ENCODE measurements around the gene LOXHD1. TPM values are rescaled to one million over a fixed set of nuclear protein-coding genes. Genes with fewer than 3 reads are reported as not detected.

LOXHD1 gene
- total RNA-seq, 3 donors from 2014 or later (not counting 1 experiment from before 2014, with no cell fraction given), result 0.11 to 0.48 (median 0.14) TPM

DNA sequence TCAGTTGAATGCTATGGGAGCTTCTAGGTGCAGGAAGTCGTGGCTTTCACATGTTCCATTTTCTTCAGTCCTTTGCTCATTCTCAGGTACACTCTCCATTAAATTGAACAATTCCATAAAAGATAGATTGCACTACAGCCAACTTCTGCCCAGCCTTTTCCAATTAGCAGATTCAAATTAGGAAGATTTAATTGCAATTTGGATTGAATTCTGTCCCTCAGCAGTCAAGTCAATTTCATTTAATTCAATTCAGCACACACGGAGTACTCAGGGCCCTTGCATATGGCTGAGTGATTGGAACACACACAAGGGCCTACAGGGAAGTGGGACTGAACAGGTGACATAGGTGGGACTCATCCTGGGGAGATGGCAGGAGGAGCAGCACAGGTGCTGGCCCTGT lies 220.4 kb downstream of the LOXHD1 start:
- H3K4me1 ChIP-seq (ENCODE audit: control insufficient read depth, insufficient read depth, low read length), result peaks cover 9% of the 10 kb centered on the region
- H3K4me3 Mint-ChIP-seq, result no peak overlapping the region
- H3K36me3 Mint-ChIP-seq, result no peaks in the 10 kb centered on the region
- H3K9me3 ChIP-seq (ENCODE audit: control insufficient read depth, insufficient read depth, low read length), result no peaks in the 10 kb centered on the region
- H3K27me3 ChIP-seq (ENCODE audit: control insufficient read depth, insufficient read depth, low read length), result no peaks in the 10 kb centered on the region
- DNase-seq (no peak), ATAC-seq (no peak)
- intact Hi-C loops (cut with micrococcal nuclease), result no loop called here
- H3K4me3 ChIP-seq (ENCODE audit: low read length), result no peak overlapping the region
- no peak overlapping the region for H3K27ac ChIP-seq (ENCODE audit: low read length)
- no peaks in the 10 kb centered on the region for H3K27me3 Mint-ChIP-seq (ENCODE audit: low read depth in 2 of 2)
- no peaks in the 10 kb centered on the region for H3K9me3 Mint-ChIP-seq
- TF ChIP-seq, protein P1, sequence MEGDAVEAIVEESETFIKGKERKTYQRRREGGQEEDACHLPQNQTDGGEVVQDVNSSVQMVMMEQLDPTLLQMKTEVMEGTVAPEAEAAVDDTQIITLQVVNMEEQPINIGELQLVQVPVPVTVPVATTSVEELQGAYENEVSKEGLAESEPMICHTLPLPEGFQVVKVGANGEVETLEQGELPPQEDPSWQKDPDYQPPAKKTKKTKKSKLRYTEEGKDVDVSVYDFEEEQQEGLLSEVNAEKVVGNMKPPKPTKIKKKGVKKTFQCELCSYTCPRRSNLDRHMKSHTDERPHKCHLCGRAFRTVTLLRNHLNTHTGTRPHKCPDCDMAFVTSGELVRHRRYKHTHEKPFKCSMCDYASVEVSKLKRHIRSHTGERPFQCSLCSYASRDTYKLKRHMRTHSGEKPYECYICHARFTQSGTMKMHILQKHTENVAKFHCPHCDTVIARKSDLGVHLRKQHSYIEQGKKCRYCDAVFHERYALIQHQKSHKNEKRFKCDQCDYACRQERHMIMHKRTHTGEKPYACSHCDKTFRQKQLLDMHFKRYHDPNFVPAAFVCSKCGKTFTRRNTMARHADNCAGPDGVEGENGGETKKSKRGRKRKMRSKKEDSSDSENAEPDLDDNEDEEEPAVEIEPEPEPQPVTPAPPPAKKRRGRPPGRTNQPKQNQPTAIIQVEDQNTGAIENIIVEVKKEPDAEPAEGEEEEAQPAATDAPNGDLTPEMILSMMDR (IDR thresholded peaks at IDR 0.05), result no peak
- peaks cover 23 to 36% of the 10 kb centered on the region in 2 donors for H3K4me1 Mint-ChIP-seq
- 91% methylated on average over 2 of the region's 2 CpGs for WGBS (ENCODE audit: insufficient coverage)
- H3K36me3 ChIP-seq (ENCODE audit: control insufficient read depth, insufficient read depth, low read length), result peaks cover 3% of the 10 kb centered on the region
- H3K27ac Mint-ChIP-seq, result no peak overlapping the region

DNA sequence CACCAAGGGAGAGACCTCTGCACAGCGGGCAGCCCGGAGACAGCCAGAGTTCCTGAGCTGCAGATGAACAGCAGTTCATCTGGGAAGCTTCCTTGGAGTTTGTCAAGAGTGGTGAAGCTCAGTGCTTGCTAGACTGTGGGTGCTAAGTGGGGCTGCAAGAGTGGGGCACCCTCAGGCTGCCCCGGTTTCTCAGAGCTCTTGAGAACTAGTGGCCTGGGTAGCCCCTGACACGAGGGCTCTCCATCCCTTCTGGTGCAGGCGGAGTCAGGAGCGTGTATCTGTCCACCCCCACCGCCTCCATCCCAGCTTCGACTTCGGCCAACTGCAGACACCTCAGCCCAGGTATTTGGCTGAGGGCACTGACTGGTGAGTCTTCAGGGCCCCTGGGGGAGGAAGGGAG lies 222.0 kb downstream of the LOXHD1 start:
- WGBS (ENCODE audit: insufficient coverage), result 87% methylated on average over 9 of the region's 9 CpGs
- Histone ChIP-seq H3K36me3 (ENCODE audit: control insufficient read depth, insufficient read depth, low read length) (peaks cover 3% of the 10 kb centered on the region), H3K4me3 (ENCODE audit: low read length) (no peak overlapping the region), H3K9me3 (ENCODE audit: control insufficient read depth, insufficient read depth, low read length) (no peaks in the 10 kb centered on the region), H3K4me1 (ENCODE audit: control insufficient read depth, insufficient read depth, low read length) (peaks cover 9% of the 10 kb centered on the region), H3K27me3 (ENCODE audit: control insufficient read depth, insufficient read depth, low read length) (no peaks in the 10 kb centered on the region), H3K27ac (ENCODE audit: low read length) (no peak overlapping the region)
- peaks cover 37 to 52% of the 10 kb centered on the region in 2 donors for H3K4me1 Mint-ChIP-seq
- H3K4me3 Mint-ChIP-seq, result no peak overlapping the region
- DNase-seq (no peak), ATAC-seq (no peak)
- TF ChIP-seq, protein P1 (IDR thresholded peaks at IDR 0.05), result no peak
- no peaks in the 10 kb centered on the region for H3K9me3 Mint-ChIP-seq
- intact Hi-C loops (cut with micrococcal nuclease), result no loop called here
- H3K36me3 Mint-ChIP-seq, result no peaks in the 10 kb centered on the region
- peak overlapping the region in 1 of 2 donors; percentile 8 for H3K27ac Mint-ChIP-seq
- no peaks in the 10 kb centered on the region for H3K27me3 Mint-ChIP-seq (ENCODE audit: low read depth in 2 of 2)

GRCh38 chr18:46434629-46435028 lies 222.4 kb downstream of the LOXHD1 start:
- H3K9me3 ChIP-seq (ENCODE audit: control insufficient read depth, insufficient read depth, low read length), result no peaks in the 10 kb centered on the region
- H3K9me3 Mint-ChIP-seq, result no peaks in the 10 kb centered on the region
- H3K27me3 ChIP-seq (ENCODE audit: control insufficient read depth, insufficient read depth, low read length), result no peaks in the 10 kb centered on the region
- intact Hi-C loops (cut with micrococcal nuclease), result no loop called here
- ATAC-seq, result no peak
- H3K4me3 ChIP-seq (ENCODE audit: low read length), result no peak overlapping the region
- peaks cover 9% of the 10 kb centered on the region for H3K4me1 ChIP-seq (ENCODE audit: control insufficient read depth, insufficient read depth, low read length)
- no peaks in the 10 kb centered on the region for H3K27me3 Mint-ChIP-seq (ENCODE audit: low read depth in 2 of 2)
- WGBS (ENCODE audit: insufficient coverage), result 96% methylated on average over 3 of the region's 3 CpGs
- H3K27ac ChIP-seq (ENCODE audit: low read length), result no peak overlapping the region
- peaks cover 41 to 56% of the 10 kb centered on the region in 2 donors for H3K4me1 Mint-ChIP-seq
- H3K36me3 Mint-ChIP-seq, result no peaks in the 10 kb centered on the region
- H3K36me3 ChIP-seq (ENCODE audit: control insufficient read depth, insufficient read depth, low read length), result peaks cover 3% of the 10 kb centered on the region
- TF ChIP-seq, protein P1 (IDR thresholded peaks at IDR 0.05), result no peak
- DNase-seq, result no peak
- H3K4me3 Mint-ChIP-seq, result no peak overlapping the region
- H3K27ac Mint-ChIP-seq, result peak overlapping the region in 1 of 2 donors; percentile 8

GRCh38 chr18:46433121-46433826 lies 223.7 kb downstream of the LOXHD1 start:
- no peak overlapping the region for H3K4me3 ChIP-seq (ENCODE audit: low read length)
- Mint-ChIP-seq H3K9me3 (no peaks in the 10 kb centered on the region), H3K4me3 (peak overlapping the region; percentile 33), H3K27ac (peak overlapping the region; percentile 41 to 45), H3K36me3 (no peaks in the 10 kb centered on the region), H3K4me1 (peaks cover 48 to 66% of the 10 kb centered on the region in 2 donors), H3K27me3 (ENCODE audit: low read depth in 2 of 2) (no peaks in the 10 kb centered on the region)
- H3K9me3 ChIP-seq (ENCODE audit: control insufficient read depth, insufficient read depth, low read length), result no peaks in the 10 kb centered on the region
- TF ChIP-seq, protein P1 (IDR thresholded peaks at IDR 0.05), result no peak
- DNase-seq (no peak), ATAC-seq (peak in 2 of 3 donors; percentile 34 to 68)
- H3K27me3 ChIP-seq (ENCODE audit: control insufficient read depth, insufficient read depth, low read length), result no peaks in the 10 kb centered on the region
- 60% methylated on average over 35 of the region's 35 CpGs for WGBS (ENCODE audit: insufficient coverage)
- H3K27ac ChIP-seq (ENCODE audit: low read length), result no peak overlapping the region
- H3K36me3 ChIP-seq (ENCODE audit: control insufficient read depth, insufficient read depth, low read length), result peaks cover 3% of the 10 kb centered on the region
- H3K4me1 ChIP-seq (ENCODE audit: control insufficient read depth, insufficient read depth, low read length), result peaks cover 9% of the 10 kb centered on the region
- intact Hi-C loops (cut with micrococcal nuclease), result no loop called here
